ENCODE measurements around the gene ASIC3.

The ASIC3 gene

GRCh38 chr7:151045262-151045661 is 3.1 kb upstream of the ASIC3 start:
- TF ChIP-seq CTCF (IDR thresholded peaks at IDR 0.05; ENCODE audit: low read depth, low read length): no peak
- no peak overlapping the region for H3K4me3 ChIP-seq (ENCODE audit: low read depth, low read length)

DNA sequence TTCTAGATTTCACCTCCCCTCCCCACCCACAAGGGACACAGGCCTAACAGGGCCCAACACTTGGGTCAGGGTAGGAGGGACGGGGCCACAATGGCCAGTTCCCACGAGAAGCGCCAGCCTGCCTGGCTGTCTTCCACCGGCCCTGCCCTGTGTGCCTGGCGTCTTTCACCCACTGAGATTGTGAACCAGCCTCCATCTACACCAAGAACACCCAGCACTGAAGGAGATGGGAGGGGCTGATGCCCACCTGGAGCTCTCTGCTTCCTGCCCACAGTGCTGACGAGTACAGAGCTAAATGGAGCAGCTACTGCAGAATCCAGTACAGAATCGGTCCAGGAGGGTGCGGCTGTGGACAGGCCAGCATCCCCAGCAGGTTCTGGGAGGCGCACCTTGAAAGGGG is 2.4 kb upstream of the ASIC3 start:
- no peak for TF ChIP-seq CTCF (IDR thresholded peaks at IDR 0.05; ENCODE audit: low read depth, low read length)
- no peak overlapping the region for H3K4me3 ChIP-seq (ENCODE audit: low read depth, low read length)

GRCh38 chr7:151046603-151047573 is 1.4 kb upstream of the ASIC3 start:
- TF ChIP-seq CTCF (IDR thresholded peaks at IDR 0.05; ENCODE audit: low read depth, low read length): no peak
- no peak overlapping the region for H3K4me3 ChIP-seq (ENCODE audit: low read depth, low read length)

GRCh38 chr7:151048911-151049463 is 656 bp downstream of the ASIC3 start:
- TF ChIP-seq CTCF (IDR thresholded peaks at IDR 0.05; ENCODE audit: low read depth, low read length): no peak
- H3K4me3 ChIP-seq (ENCODE audit: low read depth, low read length): no peak overlapping the region

DNA sequence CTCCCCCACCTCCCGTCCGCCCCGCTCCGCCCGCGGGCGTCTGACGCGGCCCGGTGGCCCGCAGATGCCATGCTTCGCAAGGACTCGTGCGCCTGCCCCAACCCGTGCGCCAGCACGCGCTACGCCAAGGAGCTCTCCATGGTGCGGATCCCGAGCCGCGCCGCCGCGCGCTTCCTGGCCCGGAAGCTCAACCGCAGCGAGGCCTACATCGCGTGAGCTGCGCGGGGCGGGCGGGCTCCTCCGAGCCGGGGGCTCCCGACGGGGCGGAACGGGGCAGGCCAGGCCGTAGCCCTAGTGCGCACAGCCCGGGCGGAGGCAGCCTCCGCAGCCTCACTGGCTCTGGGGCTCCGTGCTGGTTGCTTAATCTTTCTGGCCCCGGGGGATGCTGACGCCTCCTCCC is 2.8 kb downstream of the ASIC3 start:
- H3K4me3 ChIP-seq (ENCODE audit: low read depth, low read length): no peak overlapping the region
- no peak for TF ChIP-seq CTCF (IDR thresholded peaks at IDR 0.05; ENCODE audit: low read depth, low read length)

GRCh38 chr7:151053096-151053495 is 4.8 kb downstream of the ASIC3 start:
- H3K4me3 ChIP-seq (ENCODE audit: low read depth, low read length): no peak overlapping the region
- TF ChIP-seq CTCF (IDR thresholded peaks at IDR 0.05; ENCODE audit: low read depth, low read length): no peak

DNA sequence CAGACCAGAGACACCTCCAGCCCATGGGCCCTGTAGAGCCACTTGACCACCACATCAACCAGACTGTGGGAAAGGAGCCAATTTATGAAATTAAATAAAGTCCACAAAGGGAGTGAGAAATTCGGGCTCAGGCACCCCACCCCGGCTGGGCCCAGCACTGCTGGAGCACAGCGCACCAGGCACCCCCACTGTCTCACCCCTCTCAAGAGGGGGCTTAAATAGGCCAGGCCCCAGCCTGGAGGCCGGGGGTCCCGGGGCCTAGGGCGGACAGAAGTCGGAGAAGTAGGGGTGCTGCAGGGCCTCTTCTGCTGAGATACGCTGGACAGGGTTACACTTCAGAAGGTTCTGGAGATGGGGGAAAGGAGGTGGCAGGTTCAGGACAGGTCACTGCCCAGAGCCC is 5.4 kb downstream of the ASIC3 start:
- H3K4me3 ChIP-seq (ENCODE audit: low read depth, low read length): no peak overlapping the region
- TF ChIP-seq CTCF (IDR thresholded peaks at IDR 0.05; ENCODE audit: low read depth, low read length): no peak
